ENCODE measurements around the gene LMNA.
"Not testable (repeated sequence)": the region's sequence is repeated elsewhere in the genome, so short reads cannot be mapped to it uniquely, and the experiment has no call there.

LMNA gene

GRCh38 chr1:156122086-156122485 lies 7.6 kb downstream of the LMNA start:
- DNase-seq (ENCODE audit: low spot score): no peak

- peak; percentile 94 for DNase-seq (ENCODE audit: low spot score)
These were observed 8.2 kb downstream of the LMNA start for GRCh38 chr1:156122519-156123355.

- peak; percentile 100 for DNase-seq (ENCODE audit: low spot score)
These were observed 9.1 kb downstream of the LMNA start for GRCh38 chr1:156123356-156124196.

- DNase-seq (ENCODE audit: low spot score): no peak
These were observed 10.3 kb downstream of the LMNA start for GRCh38 chr1:156124557-156125483.

DNA sequence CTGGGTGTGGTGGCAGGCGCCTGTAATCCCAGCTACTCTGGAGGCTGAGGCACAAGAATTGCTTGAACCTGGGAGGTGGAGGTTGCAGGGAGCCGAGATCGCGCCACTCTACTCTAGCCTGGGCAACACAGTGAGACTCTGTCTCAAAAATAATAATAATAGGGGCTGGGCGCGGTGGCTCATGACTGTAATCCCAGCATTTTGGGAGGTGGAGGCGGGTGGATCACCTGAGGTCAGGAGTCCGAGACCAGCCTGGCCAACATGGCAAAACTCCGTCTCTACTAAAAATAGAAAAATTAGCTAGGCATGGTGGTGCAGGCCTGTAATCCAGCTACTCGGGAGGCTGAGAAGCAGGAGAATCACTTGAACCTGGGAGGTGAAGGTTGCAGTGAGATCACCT lies 11.0 kb downstream of the LMNA start:
- not testable (repeated sequence) for DNase-seq (ENCODE audit: low spot score)

- DNase-seq (ENCODE audit: low spot score): peak; percentile 98
These were observed 11.6 kb downstream of the LMNA start for GRCh38 chr1:156126043-156126629.

DNA sequence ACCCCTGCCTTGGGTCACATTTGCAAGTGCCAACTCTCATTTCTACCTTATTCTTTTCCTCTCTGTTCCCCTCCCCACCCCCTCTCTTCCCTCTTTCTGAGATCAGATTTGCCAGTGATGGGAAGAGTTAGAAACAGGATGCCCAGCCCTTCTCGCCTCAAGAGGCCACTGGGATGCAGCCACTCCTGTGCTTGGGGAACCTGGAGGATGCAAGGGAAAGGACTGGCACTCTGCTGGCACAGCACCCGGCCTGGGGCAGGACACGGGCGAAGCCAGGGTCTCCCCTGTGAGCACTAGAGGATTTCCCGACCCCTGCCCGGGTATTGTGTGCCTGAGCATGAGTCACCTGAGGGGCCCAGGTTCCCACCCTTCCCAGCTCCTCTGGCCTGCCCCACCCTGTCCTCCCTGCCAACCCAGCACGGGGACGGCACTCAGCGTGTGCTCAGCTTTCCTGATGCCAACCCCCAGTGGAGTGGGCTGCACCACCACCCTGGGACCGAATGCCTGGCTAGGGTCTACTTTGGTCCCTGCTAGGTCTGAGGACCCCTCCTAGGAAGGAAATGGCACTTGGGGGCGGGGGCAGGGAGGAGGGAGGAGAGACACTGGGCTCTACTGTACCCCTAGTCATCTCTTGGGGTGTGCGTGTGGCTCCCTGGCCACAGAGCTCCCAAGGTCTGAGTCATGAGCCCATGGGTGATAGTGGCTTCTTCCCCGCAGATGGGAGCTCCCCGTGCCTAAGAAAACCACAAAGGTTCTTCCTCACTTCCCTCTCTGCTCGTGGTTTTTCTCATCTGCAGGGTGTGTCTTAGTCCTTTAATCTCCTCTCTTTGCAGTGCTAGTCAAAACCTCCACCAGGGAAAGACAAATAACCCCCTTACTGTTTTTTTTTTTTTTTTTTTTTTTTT lies 12.4 kb downstream of the LMNA start:
- DNase-seq (ENCODE audit: low spot score): no peak

- DNase-seq (ENCODE audit: low spot score): no peak
These were observed 13.8 kb downstream of the LMNA start for GRCh38 chr1:156128308-156128653.

DNA sequence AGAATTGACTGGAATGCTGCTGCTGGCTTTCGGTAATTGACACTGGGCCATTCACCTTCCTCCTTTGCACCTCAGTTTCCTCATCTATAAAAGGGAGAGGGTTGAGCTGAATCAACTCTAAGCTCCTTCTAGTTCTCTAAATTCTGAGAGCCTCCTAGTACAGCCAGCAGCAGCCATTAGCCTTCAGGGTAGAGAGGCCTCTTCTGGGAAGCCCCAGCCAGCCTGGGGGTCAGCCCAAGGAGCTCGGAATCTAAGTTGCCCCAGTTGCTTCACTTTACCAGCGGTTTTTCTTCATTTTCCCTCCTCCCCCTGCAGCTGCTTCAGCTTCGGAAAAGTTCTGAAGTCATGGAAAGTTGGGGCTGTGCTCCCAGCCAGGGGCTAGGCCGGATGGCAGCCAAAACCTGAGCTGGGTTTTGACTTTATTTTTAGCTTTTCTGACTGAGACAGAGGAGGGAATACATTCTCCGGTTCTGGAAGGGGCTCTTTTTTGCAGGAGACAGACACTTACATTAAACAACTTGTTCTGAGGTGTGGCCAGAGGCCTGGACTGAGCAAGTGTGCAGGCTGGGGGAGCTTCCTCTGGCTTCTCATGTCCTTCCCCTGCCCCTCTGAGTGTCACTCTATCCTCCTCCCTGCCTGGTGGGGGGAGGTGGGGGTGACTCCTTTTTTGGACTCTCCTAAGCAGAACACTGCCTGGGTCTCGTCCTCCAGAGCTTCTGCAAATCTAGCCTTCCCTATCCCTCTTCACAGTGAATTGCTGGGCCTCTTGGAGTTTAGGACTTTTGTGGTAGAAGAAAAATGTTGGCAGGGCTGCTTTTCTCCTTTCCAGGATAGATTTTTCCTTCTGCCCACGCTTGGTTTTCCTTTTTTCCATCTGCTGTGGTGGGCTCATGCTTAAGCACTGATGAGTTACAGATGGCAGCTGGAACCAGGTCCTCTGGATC lies 14.4 kb downstream of the LMNA start:
- no peak for DNase-seq (ENCODE audit: low spot score)

- peak; percentile 96 for DNase-seq (ENCODE audit: low spot score)
These were observed 15.4 kb downstream of the LMNA start for GRCh38 chr1:156129687-156130577.

DNA sequence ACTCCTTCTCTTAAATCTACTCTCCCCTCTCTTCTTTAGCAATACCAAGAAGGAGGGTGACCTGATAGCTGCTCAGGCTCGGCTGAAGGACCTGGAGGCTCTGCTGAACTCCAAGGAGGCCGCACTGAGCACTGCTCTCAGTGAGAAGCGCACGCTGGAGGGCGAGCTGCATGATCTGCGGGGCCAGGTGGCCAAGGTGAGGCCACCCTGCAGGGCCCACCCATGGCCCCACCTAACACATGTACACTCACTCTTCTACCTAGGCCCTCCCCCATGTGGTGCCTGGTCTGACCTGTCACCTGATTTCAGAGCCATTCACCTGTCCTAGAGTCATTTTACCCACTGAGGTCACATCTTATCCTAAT lies 16.0 kb downstream of the LMNA start:
- no peak for DNase-seq (ENCODE audit: low spot score)

GRCh38 chr1:156134716-156135435 lies 20.4 kb downstream of the LMNA start:
- no peak for DNase-seq (ENCODE audit: low spot score)

DNA sequence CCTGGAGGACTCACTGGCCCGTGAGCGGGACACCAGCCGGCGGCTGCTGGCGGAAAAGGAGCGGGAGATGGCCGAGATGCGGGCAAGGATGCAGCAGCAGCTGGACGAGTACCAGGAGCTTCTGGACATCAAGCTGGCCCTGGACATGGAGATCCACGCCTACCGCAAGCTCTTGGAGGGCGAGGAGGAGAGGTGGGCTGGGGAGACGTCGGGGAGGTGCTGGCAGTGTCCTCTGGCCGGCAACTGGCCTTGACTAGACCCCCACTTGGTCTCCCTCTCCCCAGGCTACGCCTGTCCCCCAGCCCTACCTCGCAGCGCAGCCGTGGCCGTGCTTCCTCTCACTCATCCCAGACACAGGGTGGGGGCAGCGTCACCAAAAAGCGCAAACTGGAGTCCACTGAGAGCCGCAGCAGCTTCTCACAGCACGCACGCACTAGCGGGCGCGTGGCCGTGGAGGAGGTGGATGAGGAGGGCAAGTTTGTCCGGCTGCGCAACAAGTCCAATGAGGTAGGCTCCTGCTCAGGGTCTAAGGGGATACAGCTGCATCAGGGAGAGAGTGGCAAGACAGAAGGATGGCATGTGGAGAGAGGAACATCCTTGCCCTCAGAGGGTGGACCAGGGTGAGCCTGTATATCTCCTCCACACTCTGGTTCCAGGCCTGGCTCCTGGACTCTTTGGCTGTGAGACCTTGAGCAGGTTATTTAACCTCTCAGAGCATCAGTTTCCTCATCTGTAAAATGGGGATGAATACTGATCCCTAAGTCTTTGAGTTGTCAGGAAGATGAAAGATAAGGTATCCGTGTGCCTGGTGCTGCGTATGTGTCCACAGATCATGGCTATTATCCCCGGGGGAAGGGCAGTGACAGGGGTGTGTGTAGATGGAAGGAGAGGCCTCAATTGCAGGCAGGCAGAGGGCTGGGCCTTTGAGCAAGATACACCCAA lies 21.7 kb downstream of the LMNA start:
- no peak for DNase-seq (ENCODE audit: low spot score)

DNA sequence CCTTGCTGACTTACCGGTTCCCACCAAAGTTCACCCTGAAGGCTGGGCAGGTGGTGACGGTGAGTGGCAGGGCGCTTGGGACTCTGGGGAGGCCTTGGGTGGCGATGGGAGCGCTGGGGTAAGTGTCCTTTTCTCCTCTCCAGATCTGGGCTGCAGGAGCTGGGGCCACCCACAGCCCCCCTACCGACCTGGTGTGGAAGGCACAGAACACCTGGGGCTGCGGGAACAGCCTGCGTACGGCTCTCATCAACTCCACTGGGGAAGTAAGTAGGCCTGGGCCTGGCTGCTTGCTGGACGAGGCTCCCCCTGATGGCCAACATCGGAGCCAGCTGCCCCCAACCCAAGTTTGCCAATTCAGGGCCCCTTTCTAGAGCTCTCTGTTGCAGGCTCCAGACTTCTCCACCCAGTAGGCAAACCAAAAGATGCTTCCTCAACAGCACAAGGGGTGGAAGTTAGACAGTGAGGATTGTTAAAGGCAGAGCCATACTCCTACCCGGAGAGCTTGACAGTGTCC lies 22.5 kb downstream of the LMNA start:
- DNase-seq (ENCODE audit: low spot score): no peak

GRCh38 chr1:156138458-156138867 lies 24.0 kb downstream of the LMNA start:
- no peak for DNase-seq (ENCODE audit: low spot score)

GRCh38 chr1:156140879-156141707 lies 26.6 kb downstream of the LMNA start:
- no peak for DNase-seq (ENCODE audit: low spot score)
